GM12891 (cell line): ENCODE data around the gene MIPOL1.
"Not testable (repeated sequence)": the region's sequence is repeated elsewhere in the genome, so short reads cannot be mapped to it uniquely, and the experiment has no call there.

Experiments used
- DNase-seq: peaks from one replicate; pipeline ENCODE4 v3.0.0; 2011; ENCODE audit warnings: low spot score; ENCODE audit not compliant: insufficient read length
- FAIRE-seq: peaks from 2 replicates; lab custom pipeline; 2011; peaks lifted over from hg19 to GRCh38; lab: Jason Lieb, UNC
- PAX5 ChIP-seq: IDR thresholded peaks from 2 replicates; pipeline ENCODE4 v1.6.1; 2011; ENCODE audit warnings: low read length, moderate library complexity, mild to moderate bottlenecking; ENCODE audit not compliant: insufficient read depth, severe bottlenecking
- POLR2A ChIP-seq: IDR thresholded peaks from 2 replicates; pipeline ENCODE4 v1.6.1; 2011; ENCODE audit warnings: low read depth, low read length, control low read depth
- POLR2AphosphoS5 ChIP-seq: IDR thresholded peaks from 2 replicates; pipeline ENCODE4 v1.6.1; 2011; ENCODE audit warnings: low read depth, low read length, control low read depth
- POU2F2 ChIP-seq: IDR thresholded peaks from 2 replicates; pipeline ENCODE4 v1.6.1; 2011; ENCODE audit warnings: low read depth, mild to moderate bottlenecking, control low read depth, low read length, moderate library complexity
- SPI1 ChIP-seq: IDR thresholded peaks from 2 replicates; pipeline ENCODE4 v1.6.1; 2011; ENCODE audit warnings: low read depth, low read length, control low read depth
- TAF1 ChIP-seq: IDR thresholded peaks from 2 replicates; pipeline ENCODE4 v1.6.1; 2011; ENCODE audit warnings: low read depth, low read length, control low read depth

MIPOL1 gene

GRCh38 chr14:37284760-37285159, 87.0 kb downstream of the MIPOL1 start:
- FAIRE-seq (no peak), DNase-seq (no peak)
- TF ChIP-seq TAF1 = no peak
- no peak for TF ChIP-seq PAX5
- no peak for TF ChIP-seq POLR2AphosphoS5
- TF ChIP-seq POLR2A = no peak
- no peak for TF ChIP-seq SPI1
- TF ChIP-seq POU2F2 = no peak

- FAIRE-seq = no peak
- DNase-seq = no peak
- TF ChIP-seq TAF1 = no peak
- no peak for TF ChIP-seq POU2F2
- TF ChIP-seq POLR2A = no peak
- TF ChIP-seq PAX5 = no peak
- no peak for TF ChIP-seq SPI1
- TF ChIP-seq POLR2AphosphoS5 = no peak
These were observed 87.5 kb downstream of the MIPOL1 start for GRCh38 chr14:37285220-37285619.

- FAIRE-seq (no peak), DNase-seq (no peak)
- TF ChIP-seq POU2F2 (no peak), TAF1 (no peak), SPI1 (no peak), POLR2AphosphoS5 (no peak), POLR2A (no peak)
These were observed 92.0 kb downstream of the MIPOL1 start for GRCh38 chr14:37289688-37290087.

GRCh38 chr14:37295262-37295661, 97.5 kb downstream of the MIPOL1 start:
- not testable (repeated sequence) for DNase-seq, FAIRE-seq

DNA sequence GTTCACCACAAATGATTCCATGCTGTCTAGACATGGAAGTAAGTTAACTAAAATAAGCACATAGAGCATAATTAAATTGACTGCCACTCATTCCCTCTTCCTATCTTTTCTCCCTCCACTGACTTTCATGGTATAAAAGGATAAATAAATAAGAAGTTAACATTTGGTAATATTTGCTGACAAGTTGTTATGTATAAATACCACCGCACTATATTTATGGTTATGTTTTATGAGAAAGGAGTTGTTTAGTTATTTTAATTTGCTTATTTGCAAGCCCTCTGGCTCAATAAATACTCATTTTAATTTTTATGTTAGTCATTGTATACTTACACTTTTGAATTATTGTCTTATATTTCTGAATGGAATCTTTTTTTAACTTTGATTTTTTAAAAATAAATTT, 113.5 kb downstream of the MIPOL1 start:
- FAIRE-seq (no peak), DNase-seq (no peak)
- TF ChIP-seq POLR2A = no peak
- no peak for TF ChIP-seq SPI1
- no peak for TF ChIP-seq PAX5
- no peak for TF ChIP-seq POU2F2
- no peak for TF ChIP-seq POLR2AphosphoS5
- no peak for TF ChIP-seq TAF1

DNA sequence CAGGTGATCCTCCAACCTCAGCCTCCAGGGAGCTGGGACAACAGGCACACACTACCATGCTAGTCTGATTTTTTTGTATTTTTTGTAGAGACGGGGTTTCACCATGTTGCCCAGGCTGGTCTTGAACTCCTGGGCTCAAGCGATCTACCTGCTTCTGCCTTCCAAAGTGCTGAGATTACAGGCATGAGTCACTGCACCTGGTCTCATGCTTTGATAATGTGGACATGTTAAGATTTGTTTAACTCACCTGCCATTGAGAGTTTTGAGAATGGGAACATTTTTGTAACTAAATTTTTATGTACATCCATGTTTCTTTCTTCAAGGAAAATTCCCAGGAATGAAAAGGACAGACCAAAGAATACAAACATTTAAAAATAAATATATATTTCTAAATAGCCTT, 121.2 kb downstream of the MIPOL1 start:
- FAIRE-seq (no peak), DNase-seq (no peak)
- TF ChIP-seq POLR2AphosphoS5 (no peak), POU2F2 (no peak), PAX5 (no peak), POLR2A (no peak)

DNA sequence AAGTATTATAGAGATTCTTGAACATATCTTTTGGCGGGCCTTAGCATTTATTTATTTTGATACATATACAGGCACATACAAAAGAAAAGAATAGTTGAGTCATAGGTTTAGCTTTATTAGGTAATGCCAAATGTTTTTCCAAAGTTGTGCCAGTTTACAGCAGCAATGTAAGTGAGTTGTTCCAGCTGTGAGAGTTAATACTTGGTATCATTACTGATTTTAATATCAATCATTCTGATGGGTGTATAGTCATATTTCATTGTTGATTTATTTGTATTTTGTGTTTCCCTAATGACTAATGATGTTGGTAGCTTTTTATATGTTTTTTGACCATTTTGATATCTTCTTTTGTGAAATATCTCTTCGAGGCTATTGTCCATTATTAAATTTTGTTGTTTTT, 122.4 kb downstream of the MIPOL1 start:
- DNase-seq (no peak), FAIRE-seq (no peak)
- TF ChIP-seq POU2F2 (no peak), SPI1 (no peak), POLR2A (no peak), TAF1 (no peak), POLR2AphosphoS5 (no peak), PAX5 (no peak)

GRCh38 chr14:37325332-37325731, 127.6 kb downstream of the MIPOL1 start:
- DNase-seq (no peak), FAIRE-seq (no peak)
- no peak for TF ChIP-seq PAX5
- TF ChIP-seq SPI1 = no peak
- TF ChIP-seq TAF1 = no peak
- TF ChIP-seq POLR2AphosphoS5 = no peak
- no peak for TF ChIP-seq POU2F2
- no peak for TF ChIP-seq POLR2A

DNA sequence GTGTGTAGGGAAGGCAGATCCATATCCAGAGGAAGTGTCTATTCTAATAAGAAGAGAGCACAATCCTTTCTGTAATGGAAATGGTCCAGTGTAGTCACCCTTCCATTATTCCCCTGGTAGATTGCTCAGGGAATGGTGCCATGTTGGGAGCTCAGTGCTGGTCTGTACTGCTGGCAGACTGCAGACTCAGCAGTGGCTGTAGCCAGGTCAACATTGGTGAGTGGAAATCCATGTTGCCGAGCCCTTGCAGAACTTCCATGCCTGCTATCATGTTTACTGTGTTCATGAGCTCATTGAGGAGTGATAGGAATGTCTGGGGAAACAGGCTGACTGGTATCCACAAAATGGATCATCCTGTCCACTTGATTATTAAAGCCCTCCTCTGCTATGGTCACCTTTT, 128.7 kb downstream of the MIPOL1 start:
- no peak for DNase-seq
- no peak for FAIRE-seq
- TF ChIP-seq SPI1 = no peak
- no peak for TF ChIP-seq TAF1
- TF ChIP-seq POU2F2 = no peak
- TF ChIP-seq PAX5 = no peak
- no peak for TF ChIP-seq POLR2A
- TF ChIP-seq POLR2AphosphoS5 = no peak

DNA sequence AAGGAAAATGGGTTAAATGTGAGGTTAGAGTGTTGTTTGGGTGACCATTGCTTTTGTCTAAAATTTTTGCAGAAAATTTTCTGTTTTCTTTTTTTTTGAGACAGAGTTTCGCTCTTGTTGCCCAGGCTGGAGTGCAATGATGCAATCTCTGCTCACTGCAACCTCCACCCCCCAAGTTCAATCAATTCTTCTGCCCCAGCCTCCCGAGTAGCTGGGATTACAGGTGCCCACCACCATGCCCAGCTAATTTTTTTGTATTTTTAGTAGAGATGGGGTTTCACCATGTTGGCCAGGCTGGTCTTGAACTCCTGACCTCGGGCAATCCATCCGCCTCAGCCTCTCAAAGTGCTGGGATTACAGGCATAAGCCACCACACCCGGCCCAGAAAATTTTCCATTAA, 130.2 kb downstream of the MIPOL1 start:
- FAIRE-seq, DNase-seq: not testable (repeated sequence)

DNA sequence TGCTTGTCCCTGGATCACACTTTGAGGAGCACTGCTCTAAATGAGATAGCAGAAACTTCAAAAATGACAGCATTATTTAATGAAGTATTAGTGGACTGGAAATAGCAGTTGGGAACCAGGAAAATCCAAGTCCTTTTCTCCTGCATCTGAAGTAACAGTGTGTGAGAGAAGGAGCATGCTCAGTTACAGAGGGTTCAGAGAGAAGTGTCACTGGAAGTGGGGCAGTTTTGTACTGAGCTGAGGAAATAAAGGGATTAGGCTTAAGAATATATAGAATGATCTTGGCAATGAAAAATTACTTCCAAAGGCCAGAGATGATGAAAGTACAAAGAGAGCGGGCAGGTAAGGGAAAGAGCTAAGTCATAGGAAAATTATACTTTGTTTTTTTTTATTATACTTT, 130.9 kb downstream of the MIPOL1 start:
- TF ChIP-seq PAX5 = no peak
- no peak for TF ChIP-seq SPI1
- TF ChIP-seq POLR2A = no peak
- no peak for TF ChIP-seq POU2F2
- no peak for TF ChIP-seq POLR2AphosphoS5
- no peak for TF ChIP-seq TAF1
- DNase-seq (no peak), FAIRE-seq (no peak)
